Thymus (tissue), 11 donors: ENCODE results near the gene TMEM255B. TPM values are rescaled to one million over a fixed set of nuclear protein-coding genes. Genes with fewer than 3 reads are reported as not detected.

ENCODE experiments used
- DNase-seq, 9 donors: peaks; one replicate each; pipeline ENCODE4 v3.0.0-alpha.2; 2013; ENCODE audit warnings: low spot score in 9 of 9, low read depth in 6 of 9, missing footprints in 1 of 9
- H3K27ac ChIP-seq, 2 donors: one replicate each; pipeline ENCODE4 v1.5.1; 2013; ENCODE audit warnings: control low read depth in 1 of 2, low read depth in 1 of 2, low read length in 1 of 2, mild to moderate bottlenecking in 1 of 2, moderate library complexity in 1 of 2
- H3K27me3 ChIP-seq, 2 donors: one replicate each; pipeline ENCODE4 v1.5.1; 2013; ENCODE audit warnings: low read length in 1 of 2; ENCODE audit not compliant: control insufficient read depth in 2 of 2, insufficient read depth in 1 of 2
- H3K36me3 ChIP-seq, 2 donors: one replicate each; pipeline ENCODE4 v1.5.1; 2013; ENCODE audit warnings: low read length in 1 of 2, mild to moderate bottlenecking in 1 of 2, moderate library complexity in 1 of 2; ENCODE audit not compliant: control insufficient read depth in 2 of 2, insufficient read depth in 2 of 2
- H3K4me1 ChIP-seq, 2 donors: one replicate each; pipeline ENCODE4 v1.5.1; 2013; ENCODE audit warnings: low read length in 2 of 2; ENCODE audit not compliant: control insufficient read depth in 2 of 2, insufficient read depth in 2 of 2
- H3K4me3 ChIP-seq, 2 donors: one replicate each; pipeline ENCODE4 v1.5.1; 2013; ENCODE audit warnings: low read length in 2 of 2, control low read depth in 1 of 2, mild to moderate bottlenecking in 1 of 2
- H3K9me3 ChIP-seq, 2 donors: one replicate each; pipeline ENCODE4 v1.5.1; 2013; ENCODE audit warnings: low read length in 1 of 2, mild to moderate bottlenecking in 1 of 2; ENCODE audit not compliant: control insufficient read depth in 2 of 2, insufficient read depth in 1 of 2
- WGBS: extraction: QIAGEN DNeasy Blood & Tissue Kit; methylation state at CpG from one replicate; pipeline ENCODE4 v1.1.7; 2013; 5-methylcytosine and 5-hydroxymethylcytosine counted together
- polyA plus RNA-seq: library from polyadenylated mRNA; stranded (reverse); fragments of 200-250 nt; gene quantifications from one replicate; pipeline ENCODE4 v1.2.3, GENCODE V29; 2013
- total RNA-seq: library from RNA; stranded (reverse); fragments of 120-200 nt; gene quantifications from one replicate; pipeline ENCODE4 v1.2.4, GENCODE V29; 2013
- donor health status: healthy.

The TMEM255B gene
- total and polyA plus RNA-seq, 2 donors: 0.61 to 7.2 TPM

- H3K9me3 ChIP-seq: peaks cover 0 to 18% of the 10 kb centered on the region in 2 donors
- no peak for DNase-seq
- WGBS: 86% methylated on average over 10 of the region's 10 CpGs
- H3K4me3 ChIP-seq: no peak overlapping the region
- H3K36me3 ChIP-seq: no peaks in the 10 kb centered on the region
- peaks cover 0 to 16% of the 10 kb centered on the region in 2 donors for H3K4me1 ChIP-seq
- peaks cover 9 to 38% of the 10 kb centered on the region in 2 donors for H3K27me3 ChIP-seq
- no peak overlapping the region for H3K27ac ChIP-seq
Measured at GRCh38 chr13:113726961-113727411, 32.0 kb upstream of the TMEM255B start.

- Histone ChIP-seq H3K27me3 (peaks cover 9 to 45% of the 10 kb centered on the region in 2 donors), H3K36me3 (no peaks in the 10 kb centered on the region), H3K4me3 (no peak overlapping the region), H3K4me1 (peaks cover 0 to 16% of the 10 kb centered on the region in 2 donors), H3K27ac (no peak overlapping the region), H3K9me3 (peaks cover 0 to 18% of the 10 kb centered on the region in 2 donors)
- 95% methylated on average over 16 of the region's 16 CpGs for WGBS
- no peak for DNase-seq
Measured at GRCh38 chr13:113728571-113729054, 30.4 kb upstream of the TMEM255B start.

- H3K4me1 ChIP-seq: peaks cover 0 to 14% of the 10 kb centered on the region in 2 donors
- no peaks in the 10 kb centered on the region for H3K36me3 ChIP-seq
- peaks cover 0 to 18% of the 10 kb centered on the region in 2 donors for H3K9me3 ChIP-seq
- H3K27me3 ChIP-seq: peaks cover 9 to 45% of the 10 kb centered on the region in 2 donors
- no peak overlapping the region for H3K27ac ChIP-seq
- no peak for DNase-seq
- no peak overlapping the region for H3K4me3 ChIP-seq
- 72% methylated on average over 34 of the region's 34 CpGs for WGBS
Measured at GRCh38 chr13:113729187-113730019, 29.6 kb upstream of the TMEM255B start.

- H3K27me3 ChIP-seq: peaks cover 9 to 45% of the 10 kb centered on the region in 2 donors
- no peak overlapping the region for H3K4me3 ChIP-seq
- no peak for DNase-seq
- 68% methylated on average over 21 of the region's 21 CpGs for WGBS
- no peaks in the 10 kb centered on the region for H3K36me3 ChIP-seq
- H3K4me1 ChIP-seq: peaks cover 0 to 7% of the 10 kb centered on the region in 2 donors
- no peak overlapping the region for H3K27ac ChIP-seq
- peaks cover 0 to 18% of the 10 kb centered on the region in 2 donors for H3K9me3 ChIP-seq
Measured at GRCh38 chr13:113730258-113730691, 28.8 kb upstream of the TMEM255B start.

GRCh38 chr13:113730831-113731191, 28.2 kb upstream of the TMEM255B start:
- Histone ChIP-seq H3K4me1 (peaks cover 1 to 12% of the 10 kb centered on the region in 2 donors), H3K4me3 (no peak overlapping the region), H3K36me3 (no peaks in the 10 kb centered on the region), H3K9me3 (peaks cover 0 to 18% of the 10 kb centered on the region in 2 donors), H3K27me3 (peaks cover 9 to 45% of the 10 kb centered on the region in 2 donors), H3K27ac (no peak overlapping the region)
- DNase-seq: no peak
- WGBS: 85% methylated on average over 4 of the region's 4 CpGs

- peaks cover 8 to 16% of the 10 kb centered on the region in 2 donors for H3K4me1 ChIP-seq
- H3K27me3 ChIP-seq: peaks cover 9 to 45% of the 10 kb centered on the region in 2 donors
- no peaks in the 10 kb centered on the region for H3K36me3 ChIP-seq
- H3K27ac ChIP-seq: no peak overlapping the region
- 89% methylated on average over 32 of the region's 32 CpGs for WGBS
- DNase-seq: no peak
- H3K9me3 ChIP-seq: peaks cover 0 to 16% of the 10 kb centered on the region in 2 donors
- no peak overlapping the region for H3K4me3 ChIP-seq
Measured at GRCh38 chr13:113731192-113732175, 27.5 kb upstream of the TMEM255B start.

- no peak for DNase-seq
- Histone ChIP-seq H3K4me1 (peaks cover 13 to 18% of the 10 kb centered on the region in 2 donors), H3K36me3 (no peaks in the 10 kb centered on the region), H3K4me3 (no peak overlapping the region), H3K9me3 (peaks cover 0 to 7% of the 10 kb centered on the region in 2 donors), H3K27me3 (peaks cover 9 to 45% of the 10 kb centered on the region in 2 donors), H3K27ac (no peak overlapping the region)
- 65% methylated on average over 29 of the region's 29 CpGs for WGBS
Measured at GRCh38 chr13:113732176-113732960, 26.7 kb upstream of the TMEM255B start.
